ENCODE data around the gene PAPOLA.

GRCh38 chr14:96481731-96482314 is 20.4 kb upstream of the PAPOLA start:
- TF ChIP-seq CTCF (conservative IDR thresholded peaks at IDR 0.05; ENCODE audit: low read length) (no peak), EZH2phosphoT487 (IDR thresholded peaks at IDR 0.05; ENCODE audit: borderline replicate concordance, low read depth, low read length) (no peak)
